Measurements from ENCODE around the gene ANKRD6.

DNA sequence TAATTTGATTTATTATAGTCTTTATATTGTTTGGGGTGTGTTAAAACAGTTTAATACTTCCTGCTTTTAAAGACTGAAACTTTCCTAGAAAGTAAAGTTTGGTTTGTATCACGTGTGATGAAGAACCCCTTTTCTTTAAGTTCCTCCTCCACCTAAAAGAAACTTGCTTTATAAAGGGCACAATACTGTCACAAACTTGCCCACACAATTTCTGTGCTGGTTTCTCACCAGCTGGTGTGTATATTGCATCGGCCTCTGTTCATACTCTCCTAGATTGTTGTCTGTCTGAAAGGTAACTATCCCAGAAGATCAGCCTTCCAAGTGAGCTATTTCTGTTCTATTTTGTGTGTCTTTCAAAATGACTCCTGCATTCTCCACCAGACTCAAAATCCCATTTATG is 46.9 kb downstream of the ANKRD6 start:
- TF ChIP-seq, protein P1, sequence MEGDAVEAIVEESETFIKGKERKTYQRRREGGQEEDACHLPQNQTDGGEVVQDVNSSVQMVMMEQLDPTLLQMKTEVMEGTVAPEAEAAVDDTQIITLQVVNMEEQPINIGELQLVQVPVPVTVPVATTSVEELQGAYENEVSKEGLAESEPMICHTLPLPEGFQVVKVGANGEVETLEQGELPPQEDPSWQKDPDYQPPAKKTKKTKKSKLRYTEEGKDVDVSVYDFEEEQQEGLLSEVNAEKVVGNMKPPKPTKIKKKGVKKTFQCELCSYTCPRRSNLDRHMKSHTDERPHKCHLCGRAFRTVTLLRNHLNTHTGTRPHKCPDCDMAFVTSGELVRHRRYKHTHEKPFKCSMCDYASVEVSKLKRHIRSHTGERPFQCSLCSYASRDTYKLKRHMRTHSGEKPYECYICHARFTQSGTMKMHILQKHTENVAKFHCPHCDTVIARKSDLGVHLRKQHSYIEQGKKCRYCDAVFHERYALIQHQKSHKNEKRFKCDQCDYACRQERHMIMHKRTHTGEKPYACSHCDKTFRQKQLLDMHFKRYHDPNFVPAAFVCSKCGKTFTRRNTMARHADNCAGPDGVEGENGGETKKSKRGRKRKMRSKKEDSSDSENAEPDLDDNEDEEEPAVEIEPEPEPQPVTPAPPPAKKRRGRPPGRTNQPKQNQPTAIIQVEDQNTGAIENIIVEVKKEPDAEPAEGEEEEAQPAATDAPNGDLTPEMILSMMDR (IDR thresholded peaks at IDR 0.05; ENCODE audit: insufficient read depth, low read length, poor library complexity, severe bottlenecking): no peak
- no peak for TF ChIP-seq EZH2phosphoT487 (conservative IDR thresholded peaks at IDR 0.05; ENCODE audit: low read length)
